Measurements from ENCODE around the gene BBS12.

DNA sequence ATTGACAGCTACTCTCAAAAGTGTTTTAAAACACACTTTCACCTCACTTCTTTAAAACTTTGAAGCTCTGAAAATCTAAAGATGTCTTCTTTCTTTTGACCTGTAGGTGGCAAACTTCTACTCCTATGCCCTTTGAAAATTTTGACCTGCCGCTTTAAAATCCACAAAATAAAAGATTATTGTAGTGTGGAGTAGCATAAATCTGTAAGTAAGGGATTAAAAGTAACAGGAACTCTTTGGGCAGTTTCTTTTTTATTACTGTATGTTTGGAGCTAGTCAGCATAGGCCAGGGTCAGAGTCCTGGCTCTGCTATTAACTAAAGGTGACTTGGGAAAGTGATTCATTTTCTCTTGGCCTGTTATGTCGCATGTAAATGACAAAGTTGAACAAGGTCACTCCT is 25.5 kb downstream of the BBS12 start:
- TF ChIP-seq POLR2A (IDR thresholded peaks at IDR 0.05; ENCODE audit: low read length) (no peak), GATA1 (IDR thresholded peaks at IDR 0.05; ENCODE audit: low read depth, low read length) (no peak)
